HS-5 (cell line): ENCODE results near the gene METTL3.
A peak's percentile ranks its signal among the peaks of the same experiment; 100 is the strongest.

Experiments used
- DNase-seq: peaks from one replicate; pipeline ENCODE4 v3.0.0-alpha.2; 2012; ENCODE audit warnings: low read depth

The METTL3 gene

DNA sequence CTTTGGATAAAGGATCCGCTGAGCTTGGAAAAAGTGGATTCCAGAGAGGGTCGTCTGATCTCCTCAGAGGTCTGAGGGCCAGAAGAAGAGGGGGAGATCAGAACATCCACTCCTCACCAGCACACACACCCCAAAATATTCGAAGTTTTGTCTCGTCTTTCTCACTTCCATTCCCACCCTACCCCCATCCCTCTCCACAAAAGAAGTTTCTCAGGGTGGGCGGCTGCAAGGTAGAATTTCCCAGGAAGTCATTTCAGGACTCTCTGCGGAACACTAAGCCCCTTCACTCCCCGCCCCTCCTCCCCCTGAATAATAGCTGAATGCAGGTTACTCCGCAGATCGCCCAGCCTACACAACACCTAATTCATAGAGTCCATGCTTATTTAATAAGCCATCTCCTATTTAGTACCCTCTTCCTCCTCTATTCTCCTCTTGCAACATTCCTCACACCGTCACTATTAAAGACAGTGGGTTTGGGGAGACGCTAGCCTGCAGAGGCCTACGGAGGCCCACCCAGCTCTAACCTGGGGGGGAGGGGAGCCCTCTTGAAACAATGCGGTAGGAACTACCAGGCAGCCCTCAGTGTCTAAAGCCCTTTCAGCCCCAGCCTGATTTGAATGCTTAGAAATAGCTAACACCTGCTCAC, 15.7 kb upstream of the METTL3 start:
- DNase-seq: no peak

- DNase-seq: no peak
Observed at GRCh38 chr14:21525962-21526671, 15.0 kb upstream of the METTL3 start, which contains the start of gene SALL2. Gene SALL2, minus strand, starts transcription at chr14:21526346. Its CDS starts 219 bp downstream, at chr14:21526127.

DNA sequence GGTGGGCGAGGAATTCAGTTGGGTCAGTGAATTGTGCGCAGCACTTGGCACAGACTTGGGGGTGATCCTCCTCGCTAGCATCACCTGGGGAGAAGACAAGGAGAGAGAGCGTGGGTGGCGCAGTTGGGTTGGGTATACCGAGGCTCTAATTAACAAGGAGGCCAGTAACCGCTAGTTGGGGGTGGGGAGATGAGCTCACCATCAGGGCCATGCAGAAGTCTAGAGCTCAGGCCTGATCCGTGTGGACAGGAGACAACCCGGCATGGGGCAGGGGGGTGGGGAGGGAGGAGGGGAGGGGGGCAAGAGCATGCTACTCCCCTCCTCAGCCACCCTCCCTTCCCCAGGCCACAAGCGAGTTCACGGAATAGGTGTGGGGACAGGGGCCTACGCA, 14.4 kb upstream of the METTL3 start:
- DNase-seq: no peak

- DNase-seq: no peak
Observed at GRCh38 chr14:21524575-21525490, 13.7 kb upstream of the METTL3 start.

GRCh38 chr14:21523203-21523602, 12.1 kb upstream of the METTL3 start:
- no peak for DNase-seq

DNA sequence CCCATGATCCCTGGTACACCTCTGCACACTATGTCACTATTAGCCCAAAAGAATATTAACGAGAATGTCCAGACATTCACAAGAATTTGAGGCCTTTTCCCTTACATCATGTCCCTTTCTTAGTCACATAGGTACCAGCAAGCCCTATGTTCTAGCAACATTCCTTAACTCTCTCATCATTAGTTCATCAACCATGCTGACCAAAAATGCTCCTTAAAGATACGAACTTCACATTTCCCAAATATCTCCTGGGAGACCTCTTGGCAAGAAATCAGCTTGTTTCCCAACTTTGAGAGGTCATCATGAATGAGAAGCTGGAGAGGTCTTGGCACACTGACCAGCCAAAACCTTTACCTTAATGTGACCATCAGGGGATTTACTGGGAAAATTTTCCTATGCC, 10.4 kb upstream of the METTL3 start:
- DNase-seq: peak; percentile 71

- no peak for DNase-seq
Observed at GRCh38 chr14:21520767-21521166, 9.6 kb upstream of the METTL3 start.

DNA sequence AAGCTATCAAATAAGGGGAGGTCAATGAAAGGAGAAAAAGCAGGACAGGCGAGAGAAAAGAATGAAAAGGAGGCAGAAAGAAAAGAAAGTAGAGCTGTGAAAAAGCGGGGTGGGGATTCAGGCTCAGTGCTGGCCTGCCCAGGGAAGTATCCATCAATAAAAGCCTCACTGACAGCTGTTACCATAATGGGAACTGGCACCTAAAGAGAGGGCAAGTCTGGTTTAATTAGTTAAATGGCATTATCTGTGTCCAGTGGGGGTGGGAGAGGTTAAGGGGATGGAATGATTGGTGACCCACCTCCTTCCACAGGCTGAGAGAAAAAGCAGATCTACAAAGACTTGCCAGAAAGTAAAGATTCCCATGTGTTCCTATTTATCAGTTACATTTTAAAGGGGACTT, 7.6 kb upstream of the METTL3 start:
- no peak for DNase-seq

DNA sequence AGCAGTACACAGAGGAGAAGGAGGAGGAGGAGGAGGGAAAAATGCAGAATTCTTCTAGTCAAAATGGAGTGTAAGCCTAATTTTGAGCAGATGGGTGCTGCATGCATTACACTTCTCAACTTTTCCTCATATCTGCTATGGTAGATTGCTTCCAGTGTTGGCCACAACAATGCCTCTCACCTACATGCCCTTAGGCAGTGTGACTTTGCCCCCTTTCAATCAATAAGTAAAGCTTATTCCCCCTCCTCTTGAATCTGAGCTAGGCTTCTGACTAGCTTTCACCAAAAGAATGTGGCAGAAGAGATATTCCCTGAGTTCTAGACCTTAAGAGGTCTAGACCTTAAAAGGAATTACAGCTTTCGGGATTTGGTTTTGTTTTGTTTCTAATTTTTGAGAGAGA, 3.2 kb upstream of the METTL3 start:
- no peak for DNase-seq

DNA sequence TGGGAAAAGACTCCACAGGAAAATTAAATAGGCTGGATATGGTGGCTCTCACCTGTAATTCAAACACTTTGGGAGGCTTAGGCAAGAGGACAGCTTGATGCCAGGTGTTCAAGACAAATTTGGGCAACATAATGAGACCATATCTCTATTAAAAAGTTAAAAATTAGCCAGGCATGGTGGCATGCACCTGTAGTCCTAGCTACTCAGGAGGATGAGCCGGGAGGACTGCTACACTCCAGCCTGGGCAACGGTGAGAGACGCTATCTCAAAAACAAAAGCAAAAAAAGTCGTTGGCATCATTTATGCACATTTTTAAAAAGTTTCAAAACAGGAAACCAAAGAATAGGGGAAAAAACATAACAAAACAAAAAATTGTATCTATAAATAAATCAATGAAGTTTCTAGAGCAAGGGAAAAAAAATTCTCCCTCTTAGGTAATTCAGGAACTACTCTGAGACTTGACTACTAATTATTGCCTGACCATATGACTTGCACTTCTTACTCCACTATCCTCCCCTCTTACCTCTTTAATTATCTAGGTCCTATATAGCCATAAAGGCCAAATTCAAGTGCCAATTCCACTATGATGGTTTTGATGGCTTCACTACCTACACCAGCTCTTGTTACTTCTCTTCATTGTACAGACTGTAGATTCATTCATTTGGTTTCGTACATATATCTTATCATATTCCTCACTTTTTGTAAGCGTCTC, 1.6 kb downstream of the METTL3 start:
- no peak for DNase-seq

- no peak for DNase-seq
Observed at GRCh38 chr14:21506557-21506956, 4.6 kb downstream of the METTL3 start.

DNA sequence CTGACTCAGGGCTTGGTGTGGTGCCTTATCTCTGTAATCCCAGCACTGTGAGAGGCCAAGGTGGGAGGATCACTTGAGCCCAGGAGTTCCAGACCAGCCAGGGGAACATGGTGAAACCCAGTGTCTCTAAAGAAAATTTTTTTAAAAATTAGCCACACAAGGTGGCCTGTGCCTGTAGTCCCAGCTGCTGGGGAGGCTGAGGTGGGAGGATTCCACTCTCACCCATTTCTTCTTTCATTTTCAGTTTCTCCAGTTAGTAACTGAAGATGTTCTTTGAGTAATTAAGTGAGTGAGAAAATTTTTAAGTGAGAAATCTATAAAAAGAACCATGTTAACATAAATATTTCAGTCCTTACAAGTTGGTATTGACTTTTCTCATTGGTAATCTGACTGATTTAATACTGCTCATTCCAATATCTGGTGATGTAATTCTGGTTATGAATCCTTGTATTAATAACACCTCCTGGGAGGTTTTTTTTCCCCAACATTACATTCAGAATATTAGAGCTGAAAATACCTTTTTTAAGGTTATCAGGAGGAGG, 6.1 kb downstream of the METTL3 start:
- DNase-seq: no peak

DNA sequence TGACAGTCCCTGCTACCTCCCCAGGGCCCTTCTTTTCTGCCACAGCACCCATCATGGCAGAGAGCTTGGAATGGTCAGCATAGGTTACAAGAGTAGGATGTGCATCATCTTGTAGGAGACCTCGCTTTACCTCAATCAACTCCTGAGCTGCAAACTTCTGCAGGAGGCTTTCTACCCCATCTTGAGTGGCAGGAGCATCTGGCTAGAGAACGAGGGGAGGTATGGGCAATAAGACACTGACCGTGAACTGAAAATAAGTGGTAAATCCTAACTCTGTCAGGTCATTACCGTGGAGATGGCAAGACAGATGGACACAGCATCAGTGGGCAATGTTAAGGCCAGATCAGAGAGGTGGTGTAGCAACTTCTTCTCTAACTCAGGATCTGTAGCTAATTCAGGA, 7.8 kb downstream of the METTL3 start:
- DNase-seq: no peak

GRCh38 chr14:21501568-21501967, 9.6 kb downstream of the METTL3 start:
- DNase-seq: no peak

GRCh38 chr14:21498540-21499526, 12.3 kb downstream of the METTL3 start:
- DNase-seq: no peak

DNA sequence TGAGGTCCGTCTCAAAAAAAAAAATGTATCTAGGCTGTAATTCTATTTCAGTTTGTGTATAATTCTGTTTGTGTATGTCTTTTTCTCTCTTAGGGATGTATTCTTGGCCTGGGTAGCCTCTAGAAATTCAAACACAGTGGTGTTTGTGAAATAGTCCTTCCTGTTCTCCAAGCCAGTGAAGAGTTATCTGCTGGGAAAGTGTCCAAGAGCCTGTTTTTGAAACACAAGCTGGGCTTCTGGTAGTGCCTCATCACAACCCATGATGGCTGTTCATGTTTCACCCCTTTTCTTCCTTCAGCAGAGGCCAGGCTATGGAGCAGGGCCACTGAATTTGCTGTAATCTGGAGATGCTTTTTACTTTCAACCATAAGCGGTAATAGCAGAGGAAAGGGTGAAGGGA, 14.7 kb downstream of the METTL3 start:
- no peak for DNase-seq

- DNase-seq: no peak
Observed at GRCh38 chr14:21494902-21495762, 16.0 kb downstream of the METTL3 start.

DNA sequence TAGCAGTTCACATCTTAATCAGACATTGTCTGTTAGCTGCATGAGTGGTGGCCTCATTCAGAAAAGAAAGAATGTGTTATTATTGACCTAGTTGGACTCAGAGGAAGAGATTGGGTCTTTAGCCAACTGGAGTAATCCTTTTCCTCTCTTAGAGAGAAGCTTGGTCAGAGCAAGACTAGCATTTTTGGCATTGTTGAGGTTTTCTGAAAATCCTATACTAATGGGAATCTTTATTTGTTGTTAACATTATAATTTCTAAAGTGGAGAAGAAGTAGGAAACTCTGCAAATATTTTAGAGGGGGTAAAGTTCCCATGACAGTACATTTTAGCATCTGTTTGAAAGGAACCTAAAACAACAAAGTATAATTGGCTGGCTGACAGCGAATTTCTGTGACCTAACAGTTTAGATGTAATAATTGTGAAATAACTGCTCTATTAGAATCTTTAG, 24.5 kb downstream of the METTL3 start:
- DNase-seq: no peak

- DNase-seq: peak; percentile 92
Observed at GRCh38 chr14:21476925-21477681, 34.0 kb downstream of the METTL3 start, which contains the start of the genes RAB2B and TOX4. Gene RAB2B, minus strand, starts transcription at chr14:21476959. Its CDS starts 87 bp downstream, at chr14:21476872. Gene TOX4, plus strand, starts transcription at chr14:21477195. Its CDS starts 84 bp downstream, at chr14:21477279.
